PC-3 (cell line): ENCODE results near the gene SUSD6. TPM values are rescaled to one million over a fixed set of nuclear protein-coding genes. Genes with fewer than 3 reads are reported as not detected.

Experiments
- ATAC-seq: fragments of 200-7000 bp; cut with Tn5 transposase; 2 replicates; pipeline ENCODE4 v1.9.1; 2020; ENCODE audit warnings: mild to moderate bottlenecking, moderate library complexity
- BruUV-seq: library from RNA; stranded (reverse); fragments of 400-500 nt; replicated peaks from 2 replicates; lab custom pipeline; 2021; lab: Mats Ljungman, UMichigan
- CTCF ChIA-PET: fragments of 300-600 bp; sonication (Branson Sonifier 250); formaldehyde crosslinking; loops from one replicate; lab custom pipeline; 2022; ENCODE audit warnings: antibody characterized with exemption; lab: Charles Lee
- POLR2A ChIA-PET: fragments of 300-600 bp; sonication (Branson Sonifier 250); formaldehyde crosslinking; loops from one replicate; lab custom pipeline; 2022; ENCODE audit warnings: antibody characterized with exemption; ENCODE audit not compliant: unreplicated experiment; lab: Charles Lee
- DNase-seq: peaks from one replicate; pipeline ENCODE4 v3.0.0-alpha.2; 2015
- H2AFZ ChIP-seq: fragments of 300-600 bp; sonication (generic); 2 replicates; pipeline ENCODE4 v1.6.0; 2016; ENCODE audit warnings: antibody characterized with exemption, low read length
- H3F3A ChIP-seq: fragments of 300-600 bp; sonication (generic); one replicate; pipeline ENCODE4 v1.6.0; 2017; ENCODE audit warnings: antibody characterized with exemption, low read length, control low read depth, mild to moderate bottlenecking; ENCODE audit not compliant: unreplicated experiment
- H3K27ac ChIP-seq: fragments of 300-600 bp; sonication (generic); 2 replicates; pipeline ENCODE4 v1.5.1; 2016; ENCODE audit warnings: mild to moderate bottlenecking, low read length
- H3K27me3 ChIP-seq: fragments of 300-600 bp; sonication (generic); 2 replicates; pipeline ENCODE4 v1.6.1; 2016; ENCODE audit warnings: low read length, mixed read lengths
- H3K36me3 ChIP-seq: fragments of 300-600 bp; sonication (generic); 2 replicates; pipeline ENCODE4 v1.6.1; 2016; ENCODE audit warnings: low read depth, mixed run types, low read length, mixed read lengths
- H3K4me1 ChIP-seq: fragments of 300-600 bp; sonication (generic); 2 replicates; pipeline ENCODE4 v1.5.1; 2016; ENCODE audit warnings: low read length; ENCODE audit not compliant: insufficient read depth
- H3K4me2 ChIP-seq: fragments of 300-600 bp; sonication (generic); 2 replicates; pipeline ENCODE4 v1.6.0; 2016; ENCODE audit warnings: low read length
- H3K4me3 ChIP-seq: fragments of 300-600 bp; sonication (generic); 2 replicates; pipeline ENCODE4 v1.5.1; 2016; ENCODE audit warnings: mild to moderate bottlenecking, low read length, mixed read lengths
- H3K79me2 ChIP-seq: fragments of 300-600 bp; sonication (generic); 2 replicates; pipeline ENCODE4 v1.6.1; 2017; ENCODE audit warnings: low read length, mixed read lengths
- H3K9ac ChIP-seq: fragments of 300-600 bp; sonication (generic); 2 replicates; pipeline ENCODE4 v1.6.0; 2016; ENCODE audit warnings: mild to moderate bottlenecking, low read length
- H3K9me2 ChIP-seq: fragments of 300-600 bp; sonication (generic); replicated peaks from 2 replicates; pipeline ENCODE4 v1.6.1; 2016; ENCODE audit warnings: mixed run types, low read length, mixed read lengths
- H3K9me3 ChIP-seq: fragments of 300-600 bp; sonication (generic); 2 replicates; pipeline ENCODE4 v1.6.1; 2016; ENCODE audit warnings: low read length, mixed read lengths
- H4K20me1 ChIP-seq: fragments of 300-600 bp; sonication (generic); 2 replicates; pipeline ENCODE4 v1.6.1; 2016; ENCODE audit warnings: low read length, mixed read lengths
- EZH2 ChIP-seq: fragments of 300-600 bp; sonication (generic); IDR thresholded peaks from one replicate; pipeline ENCODE4 v1.6.1; 2017; ENCODE audit warnings: antibody characterized with exemption, mild to moderate bottlenecking, low read length; ENCODE audit not compliant: unreplicated experiment
- EZH2phosphoT487 ChIP-seq: fragments of 300-600 bp; sonication (generic); IDR thresholded peaks from 2 replicates; pipeline ENCODE4 v1.6.1; 2018; ENCODE audit warnings: mild to moderate bottlenecking, antibody characterized with exemption, low read length, borderline replicate concordance
- intact Hi-C: fragments of 100-400 bp; cut with micrococcal nuclease; formaldehyde crosslinking; loops from 2 replicates; pipeline ENCODE4 v1.9.0; 2023
- total RNA-seq: library from RNA; depleted of rRNA; stranded (reverse); fragments of >200 nt; gene quantifications from 2 replicates; pipeline ENCODE4 v1.2.3, GENCODE V29; 2014
- TF ChIP-seq, protein P1 (sequence below): fragments of 300-600 bp; sonication (generic); conservative IDR thresholded peaks from 2 replicates; pipeline ENCODE4 v1.5.1; 2017; ENCODE audit warnings: antibody characterized with exemption, low read depth, mild to moderate bottlenecking, low read length

The SUSD6 gene
- total RNA-seq, 1 experiment from 2014 or later: 6.1 TPM

DNA sequence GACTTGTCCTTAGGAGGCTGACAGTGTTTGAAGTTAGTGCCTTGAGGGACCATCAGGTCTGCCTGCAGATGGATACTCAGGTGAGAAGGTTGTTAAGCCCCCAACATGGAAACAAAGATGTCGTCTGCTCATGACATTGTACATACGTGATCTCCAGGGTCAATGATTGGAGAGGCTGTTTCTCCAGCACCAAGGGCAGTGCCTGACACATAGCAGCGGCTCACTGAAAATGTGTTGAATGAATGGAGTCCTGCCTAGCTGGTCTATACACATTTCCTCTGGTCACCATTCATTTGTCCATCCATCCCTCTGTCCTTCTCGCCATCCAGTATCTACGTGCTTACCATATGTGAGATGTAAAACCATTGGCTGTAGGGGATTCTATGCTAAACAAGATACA is 43.8 kb upstream of the SUSD6 start:
- TF ChIP-seq, protein P1, sequence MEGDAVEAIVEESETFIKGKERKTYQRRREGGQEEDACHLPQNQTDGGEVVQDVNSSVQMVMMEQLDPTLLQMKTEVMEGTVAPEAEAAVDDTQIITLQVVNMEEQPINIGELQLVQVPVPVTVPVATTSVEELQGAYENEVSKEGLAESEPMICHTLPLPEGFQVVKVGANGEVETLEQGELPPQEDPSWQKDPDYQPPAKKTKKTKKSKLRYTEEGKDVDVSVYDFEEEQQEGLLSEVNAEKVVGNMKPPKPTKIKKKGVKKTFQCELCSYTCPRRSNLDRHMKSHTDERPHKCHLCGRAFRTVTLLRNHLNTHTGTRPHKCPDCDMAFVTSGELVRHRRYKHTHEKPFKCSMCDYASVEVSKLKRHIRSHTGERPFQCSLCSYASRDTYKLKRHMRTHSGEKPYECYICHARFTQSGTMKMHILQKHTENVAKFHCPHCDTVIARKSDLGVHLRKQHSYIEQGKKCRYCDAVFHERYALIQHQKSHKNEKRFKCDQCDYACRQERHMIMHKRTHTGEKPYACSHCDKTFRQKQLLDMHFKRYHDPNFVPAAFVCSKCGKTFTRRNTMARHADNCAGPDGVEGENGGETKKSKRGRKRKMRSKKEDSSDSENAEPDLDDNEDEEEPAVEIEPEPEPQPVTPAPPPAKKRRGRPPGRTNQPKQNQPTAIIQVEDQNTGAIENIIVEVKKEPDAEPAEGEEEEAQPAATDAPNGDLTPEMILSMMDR: no peak
- no peak for TF ChIP-seq EZH2phosphoT487
- no peak for TF ChIP-seq EZH2
- no TSS peak for BruUV-seq
- Histone ChIP-seq H3K9me2 (no peaks in the 10 kb centered on the region), H3K4me2 (no peak overlapping the region), H3K27ac (no peak overlapping the region), H3K27me3 (peaks cover 79% of the 10 kb centered on the region), H3K4me1 (no peaks in the 10 kb centered on the region), H4K20me1 (no peaks in the 10 kb centered on the region), H3K9me3 (no peaks in the 10 kb centered on the region), H3F3A (no peaks in the 10 kb centered on the region), H2AFZ (no peak overlapping the region), H3K36me3 (no peaks in the 10 kb centered on the region), H3K79me2 (no peaks in the 10 kb centered on the region), H3K9ac (no peak overlapping the region), H3K4me3 (no peak overlapping the region)
- ChIA-PET POLR2A (no interaction called here), CTCF (no interaction called here)
- intact Hi-C loops: no loop called here
- no peak for ATAC-seq
- no peak for DNase-seq

DNA sequence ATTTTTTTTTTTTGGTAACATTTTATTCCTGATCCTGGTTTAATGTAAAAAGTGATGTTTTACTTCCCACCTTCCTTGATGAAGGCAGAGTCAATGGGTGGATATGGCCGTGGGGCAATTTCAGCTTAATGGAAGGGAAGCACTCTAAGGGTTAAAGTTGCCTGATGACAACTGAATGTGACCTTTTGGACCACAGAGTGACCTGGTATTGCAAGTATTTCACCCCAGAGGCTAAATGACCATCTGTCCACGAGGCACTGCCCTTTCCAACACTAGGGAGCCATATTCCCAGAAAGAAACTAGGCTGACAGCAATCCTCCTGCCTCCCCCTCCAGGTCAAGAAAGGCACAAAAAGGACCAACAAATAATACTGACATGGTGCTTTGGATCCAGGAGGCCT is 41.5 kb upstream of the SUSD6 start:
- intact Hi-C loops: loop anchor here (5.0 kb wide), 1 partner anchor 173 kb away; the partner anchor contains the start of genes ERH and SLC39A9
- no peak for DNase-seq
- no peak for ATAC-seq
- Histone ChIP-seq H3K4me3 (no peak overlapping the region), H3K36me3 (no peaks in the 10 kb centered on the region), H3K4me2 (no peak overlapping the region), H4K20me1 (no peaks in the 10 kb centered on the region), H3K27me3 (peaks cover 89% of the 10 kb centered on the region), H3K9me2 (no peaks in the 10 kb centered on the region), H3K4me1 (peaks cover 6% of the 10 kb centered on the region; the same call in 1 of the 2 replicates), H3F3A (no peaks in the 10 kb centered on the region), H3K27ac (no peak overlapping the region), H3K79me2 (no peaks in the 10 kb centered on the region), H3K9ac (no peak overlapping the region), H2AFZ (no peak overlapping the region), H3K9me3 (no peaks in the 10 kb centered on the region)
- TF ChIP-seq, protein P1: no peak
- no peak for TF ChIP-seq EZH2phosphoT487
- no peak for TF ChIP-seq EZH2
- CTCF ChIA-PET: interaction anchor here (0.6 kb wide), 1 partner anchor 100 kb away, joined by 4 read pairs; no protein-coding TSS in a partner anchor
- BruUV-seq: no TSS peak
- POLR2A ChIA-PET: no interaction called here

DNA sequence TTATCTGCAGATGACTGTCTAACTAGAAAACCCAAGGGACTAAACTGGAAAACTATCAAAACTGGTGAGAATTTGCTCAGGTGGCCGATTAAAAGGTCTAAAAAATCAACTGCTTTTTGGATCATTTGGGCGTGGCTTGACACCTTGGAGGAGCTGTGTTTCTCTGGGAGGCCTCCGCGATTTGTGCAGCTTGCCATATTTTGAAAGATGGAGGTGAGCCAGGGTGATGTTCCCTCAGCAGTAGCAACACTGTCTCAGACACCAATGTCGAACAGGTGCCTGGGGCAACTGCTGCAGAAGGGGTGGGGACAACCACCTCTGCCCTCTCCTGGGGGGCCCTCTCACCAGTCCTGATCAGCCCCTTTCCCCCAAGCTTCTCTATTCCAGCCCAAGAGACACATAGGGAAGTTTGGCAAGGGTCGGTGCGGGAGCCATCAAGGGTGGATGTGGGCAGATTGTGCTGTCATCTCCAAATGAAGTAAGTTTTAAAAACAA is 40.5 kb upstream of the SUSD6 start:
- intact Hi-C loops: loop anchor here (5.0 kb wide), 1 partner anchor 174 kb away; the partner anchor contains the start of genes ERH and SLC39A9
- H3K9me3 ChIP-seq: no peaks in the 10 kb centered on the region
- CTCF ChIA-PET: interaction anchor here (2.2 kb wide), 1 partner anchor 35 kb away, joined by 8 read pairs; no protein-coding TSS in a partner anchor
- H4K20me1 ChIP-seq: no peaks in the 10 kb centered on the region
- H3K36me3 ChIP-seq: no peaks in the 10 kb centered on the region
- no peak overlapping the region for H3K27ac ChIP-seq
- H3F3A ChIP-seq: no peaks in the 10 kb centered on the region
- no peaks in the 10 kb centered on the region for H3K9me2 ChIP-seq
- peaks cover 6% of the 10 kb centered on the region; the same call in 1 of the 2 replicates for H3K4me1 ChIP-seq
- no peaks in the 10 kb centered on the region for H3K79me2 ChIP-seq
- ATAC-seq: no peak
- H2AFZ ChIP-seq: no peak overlapping the region
- no TSS peak for BruUV-seq
- no peak overlapping the region for H3K4me3 ChIP-seq
- POLR2A ChIA-PET: no interaction called here
- no peak for DNase-seq
- H3K4me2 ChIP-seq: no peak overlapping the region
- peaks cover 79% of the 10 kb centered on the region for H3K27me3 ChIP-seq
- no peak overlapping the region for H3K9ac ChIP-seq
- no peak for TF ChIP-seq EZH2phosphoT487
- TF ChIP-seq EZH2: no peak
- TF ChIP-seq, protein P1: no peak
